ENCODE results near the gene GJC3.
"Not testable (repeated sequence)": the region's sequence is repeated elsewhere in the genome, so short reads cannot be mapped to it uniquely, and the experiment has no call there.

GJC3 gene

DNA sequence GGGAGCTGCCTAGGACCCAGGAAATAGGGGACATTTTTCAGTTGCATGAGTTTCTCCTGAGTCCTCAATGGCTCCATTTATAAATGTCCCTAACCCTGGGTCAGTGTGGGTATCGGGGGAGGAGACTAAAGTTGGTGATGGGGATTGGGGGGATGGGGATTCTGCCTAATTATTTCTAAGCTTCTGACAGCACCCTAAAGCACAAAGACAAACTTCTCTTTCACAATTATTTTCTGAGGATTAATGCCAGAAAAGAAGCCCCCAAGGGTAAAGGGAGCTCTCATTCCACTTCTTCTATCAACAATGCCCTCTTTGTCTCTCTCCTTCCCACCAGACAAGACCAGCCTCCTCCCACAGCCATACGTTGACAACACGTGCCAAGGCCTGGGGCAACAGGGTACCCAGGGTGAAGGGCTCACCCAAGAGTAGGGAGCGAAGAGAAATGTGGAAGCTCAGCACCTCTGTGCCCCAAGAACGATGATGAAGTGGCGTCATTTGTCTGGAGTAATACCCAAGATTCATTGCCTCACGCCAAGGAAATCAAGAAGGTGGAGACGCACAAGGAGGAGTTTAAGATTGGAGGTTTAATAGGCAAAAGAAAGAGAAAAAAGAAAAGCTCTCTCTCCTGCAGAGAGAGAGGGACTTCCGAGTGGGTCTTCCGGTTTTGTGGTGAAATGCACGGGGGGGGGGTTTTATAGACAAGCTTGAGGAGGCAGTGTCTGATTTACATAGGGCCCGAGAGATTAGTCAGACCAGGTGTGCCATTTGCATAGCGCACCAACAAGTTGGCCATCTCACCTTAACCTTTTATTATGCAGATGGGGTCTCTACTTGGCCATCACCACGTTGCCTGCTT is 14.4 kb upstream of the GJC3 start:
- TF ChIP-seq, protein P1, sequence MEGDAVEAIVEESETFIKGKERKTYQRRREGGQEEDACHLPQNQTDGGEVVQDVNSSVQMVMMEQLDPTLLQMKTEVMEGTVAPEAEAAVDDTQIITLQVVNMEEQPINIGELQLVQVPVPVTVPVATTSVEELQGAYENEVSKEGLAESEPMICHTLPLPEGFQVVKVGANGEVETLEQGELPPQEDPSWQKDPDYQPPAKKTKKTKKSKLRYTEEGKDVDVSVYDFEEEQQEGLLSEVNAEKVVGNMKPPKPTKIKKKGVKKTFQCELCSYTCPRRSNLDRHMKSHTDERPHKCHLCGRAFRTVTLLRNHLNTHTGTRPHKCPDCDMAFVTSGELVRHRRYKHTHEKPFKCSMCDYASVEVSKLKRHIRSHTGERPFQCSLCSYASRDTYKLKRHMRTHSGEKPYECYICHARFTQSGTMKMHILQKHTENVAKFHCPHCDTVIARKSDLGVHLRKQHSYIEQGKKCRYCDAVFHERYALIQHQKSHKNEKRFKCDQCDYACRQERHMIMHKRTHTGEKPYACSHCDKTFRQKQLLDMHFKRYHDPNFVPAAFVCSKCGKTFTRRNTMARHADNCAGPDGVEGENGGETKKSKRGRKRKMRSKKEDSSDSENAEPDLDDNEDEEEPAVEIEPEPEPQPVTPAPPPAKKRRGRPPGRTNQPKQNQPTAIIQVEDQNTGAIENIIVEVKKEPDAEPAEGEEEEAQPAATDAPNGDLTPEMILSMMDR (IDR thresholded peaks at IDR 0.05): no peak
- no peak overlapping the region for H3K27ac ChIP-seq

GRCh38 chr7:99938296-99938695 is 8.9 kb upstream of the GJC3 start:
- H3K27ac ChIP-seq: no peak overlapping the region
- TF ChIP-seq, protein P1 (IDR thresholded peaks at IDR 0.05): no peak
- no peak for TF ChIP-seq ZFX (IDR thresholded peaks at IDR 0.05; ENCODE audit: borderline replicate concordance)

GRCh38 chr7:99935009-99935408 is 5.6 kb upstream of the GJC3 start:
- not testable (repeated sequence) for H3K27ac ChIP-seq

- TF ChIP-seq ZFX (IDR thresholded peaks at IDR 0.05; ENCODE audit: borderline replicate concordance): no peak
- TF ChIP-seq, protein P1 (IDR thresholded peaks at IDR 0.05): no peak
- H3K27ac ChIP-seq: no peak overlapping the region
Observed at GRCh38 chr7:99930376-99930775, 956 bp upstream of the GJC3 start.

- no peak for TF ChIP-seq ZFX (IDR thresholded peaks at IDR 0.05; ENCODE audit: borderline replicate concordance)
- TF ChIP-seq, protein P1 (IDR thresholded peaks at IDR 0.05): peak; percentile 52
- H3K27ac ChIP-seq: no peak overlapping the region
Observed at GRCh38 chr7:99929730-99930053, 272 bp upstream of the GJC3 start.

GRCh38 chr7:99928188-99928587 is 1.2 kb downstream of the GJC3 start:
- H3K27ac ChIP-seq: no peak overlapping the region
- TF ChIP-seq, protein P1 (IDR thresholded peaks at IDR 0.05): no peak
- no peak for TF ChIP-seq ZFX (IDR thresholded peaks at IDR 0.05; ENCODE audit: borderline replicate concordance)

DNA sequence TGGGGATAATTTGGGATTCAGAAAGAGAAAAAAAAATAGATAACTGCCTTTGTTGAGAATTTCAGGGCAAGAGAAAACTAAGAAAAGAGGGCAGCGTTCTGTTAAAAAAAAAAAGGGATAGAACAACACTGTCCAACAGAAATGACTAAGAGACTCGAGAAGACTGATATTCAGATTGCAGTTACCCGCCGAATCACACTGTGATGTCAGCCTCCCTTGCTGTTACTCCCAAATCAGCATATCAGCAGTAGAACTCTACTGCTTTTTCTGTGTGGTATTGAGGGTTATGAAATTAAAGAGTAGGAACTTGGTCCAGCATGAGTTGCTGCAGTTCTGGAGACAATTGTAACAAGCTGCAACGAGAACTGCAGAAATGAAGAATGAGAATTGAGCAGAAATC is 1.9 kb downstream of the GJC3 start:
- TF ChIP-seq, protein P1 (IDR thresholded peaks at IDR 0.05): no peak
- no peak for TF ChIP-seq ZFX (IDR thresholded peaks at IDR 0.05; ENCODE audit: borderline replicate concordance)
- H3K27ac ChIP-seq: no peak overlapping the region

DNA sequence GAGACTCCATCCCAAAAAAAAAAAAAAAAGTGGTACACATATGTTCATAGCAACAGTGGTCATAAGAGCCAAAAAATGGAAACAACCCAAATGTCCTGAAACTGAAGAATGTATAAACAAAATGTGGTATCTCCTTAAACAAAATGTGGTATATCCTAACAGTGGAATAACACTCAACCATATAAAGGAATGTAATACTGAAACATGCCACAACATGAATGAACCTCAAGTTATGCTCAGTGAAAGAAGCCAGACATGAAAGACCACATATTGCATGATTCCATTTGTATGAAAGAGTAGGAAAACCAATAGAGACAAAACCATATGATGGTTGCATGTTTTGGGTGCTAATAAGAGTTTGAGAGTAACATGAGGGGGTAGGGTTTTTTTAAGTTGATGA is 3.1 kb downstream of the GJC3 start:
- TF ChIP-seq, protein P1 (IDR thresholded peaks at IDR 0.05): no peak
- TF ChIP-seq ZFX (IDR thresholded peaks at IDR 0.05; ENCODE audit: borderline replicate concordance): no peak
- no peak overlapping the region for H3K27ac ChIP-seq

Data from 22Rv1 (cell line).